ENCODE results near the gene GNG4. TPM values are rescaled to one million over a fixed set of nuclear protein-coding genes. Genes with fewer than 3 reads are reported as not detected.

Gene GNG4
- total RNA-seq, 2 experiments from 2014 or later: not detected

- H2AFZ ChIP-seq (ENCODE audit: low read length): no peak overlapping the region
- no peaks in the 10 kb centered on the region for H3K9me3 ChIP-seq (ENCODE audit: low read length)
- no peaks in the 10 kb centered on the region for H3K79me2 ChIP-seq (ENCODE audit: insufficient read depth, low read depth, low read length)
- H3K36me3 ChIP-seq (ENCODE audit: insufficient read depth, low read length): no peaks in the 10 kb centered on the region
- H3K4me3 ChIP-seq (ENCODE audit: low read depth, low read length, poor library complexity, severe bottlenecking): no peak overlapping the region
- TF ChIP-seq EZH2phosphoT487 (IDR thresholded peaks at IDR 0.05; ENCODE audit: borderline replicate concordance, low read depth, low read length): no peak
- TF ChIP-seq, protein P1, sequence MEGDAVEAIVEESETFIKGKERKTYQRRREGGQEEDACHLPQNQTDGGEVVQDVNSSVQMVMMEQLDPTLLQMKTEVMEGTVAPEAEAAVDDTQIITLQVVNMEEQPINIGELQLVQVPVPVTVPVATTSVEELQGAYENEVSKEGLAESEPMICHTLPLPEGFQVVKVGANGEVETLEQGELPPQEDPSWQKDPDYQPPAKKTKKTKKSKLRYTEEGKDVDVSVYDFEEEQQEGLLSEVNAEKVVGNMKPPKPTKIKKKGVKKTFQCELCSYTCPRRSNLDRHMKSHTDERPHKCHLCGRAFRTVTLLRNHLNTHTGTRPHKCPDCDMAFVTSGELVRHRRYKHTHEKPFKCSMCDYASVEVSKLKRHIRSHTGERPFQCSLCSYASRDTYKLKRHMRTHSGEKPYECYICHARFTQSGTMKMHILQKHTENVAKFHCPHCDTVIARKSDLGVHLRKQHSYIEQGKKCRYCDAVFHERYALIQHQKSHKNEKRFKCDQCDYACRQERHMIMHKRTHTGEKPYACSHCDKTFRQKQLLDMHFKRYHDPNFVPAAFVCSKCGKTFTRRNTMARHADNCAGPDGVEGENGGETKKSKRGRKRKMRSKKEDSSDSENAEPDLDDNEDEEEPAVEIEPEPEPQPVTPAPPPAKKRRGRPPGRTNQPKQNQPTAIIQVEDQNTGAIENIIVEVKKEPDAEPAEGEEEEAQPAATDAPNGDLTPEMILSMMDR (conservative IDR thresholded peaks at IDR 0.05; ENCODE audit: low read length): no peak
- no TSS peak for BruUV-seq (replicated peaks)
- H3K9me2 ChIP-seq (ENCODE audit: insufficient read depth, low read length): no peaks in the 10 kb centered on the region
- H4K20me1 ChIP-seq (ENCODE audit: insufficient read depth, low read length): no peaks in the 10 kb centered on the region
- ChIA-PET POLR2A (no interaction called here), CTCF (ENCODE audit: unreplicated experiment) (no interaction called here)
- H3K4me1 ChIP-seq (ENCODE audit: insufficient read depth, low read length, poor library complexity, severe bottlenecking): peaks cover 5% of the 10 kb centered on the region
- DNase-seq (ENCODE audit: low spot score): no peak
- no peak overlapping the region for H3K4me2 ChIP-seq (ENCODE audit: low read length)
- H3K27ac ChIP-seq (ENCODE audit: low read depth, low read length, poor library complexity, severe bottlenecking): no peak overlapping the region
- intact Hi-C loops (cut with micrococcal nuclease; ENCODE audit: unreplicated experiment): no loop called here
Measured at GRCh38 chr1:235510823-235511222, 138.8 kb downstream of the GNG4 start.

GRCh38 chr1:235507623-235508022 is 142.0 kb downstream of the GNG4 start:
- no peak overlapping the region for H3K4me3 ChIP-seq (ENCODE audit: low read depth, low read length, poor library complexity, severe bottlenecking)
- BruUV-seq (replicated peaks): no TSS peak

More at GRCh38 chr1:235507623-235508022, 142.0 kb downstream of the GNG4 start:
- Histone ChIP-seq H3K36me3 (ENCODE audit: insufficient read depth, low read length) (no peaks in the 10 kb centered on the region), H3K4me2 (ENCODE audit: low read length) (no peak overlapping the region), H3K79me2 (ENCODE audit: insufficient read depth, low read depth, low read length) (peaks cover 11% of the 10 kb centered on the region), H4K20me1 (ENCODE audit: insufficient read depth, low read length) (peaks cover 9% of the 10 kb centered on the region; the same call in 1 of the 2 replicates), H3K4me1 (ENCODE audit: insufficient read depth, low read length, poor library complexity, severe bottlenecking) (peaks cover 15% of the 10 kb centered on the region), H2AFZ (ENCODE audit: low read length) (no peak overlapping the region), H3K9me3 (ENCODE audit: low read length) (no peaks in the 10 kb centered on the region), H3K27ac (ENCODE audit: low read depth, low read length, poor library complexity, severe bottlenecking) (no peak overlapping the region), H3K9me2 (ENCODE audit: insufficient read depth, low read length) (no peaks in the 10 kb centered on the region)
- intact Hi-C loops (cut with micrococcal nuclease; ENCODE audit: unreplicated experiment): loop anchor here (10.0 kb wide), 2 partner anchors 647 to 1033 kb away; partner anchors contain the start of gene TARBP1
- POLR2A ChIA-PET: interaction anchor here (0.6 to 0.7 kb wide), 2 partner anchors 192 to 422 kb away, joined by 4 to 6 read pairs; no protein-coding TSS in a partner anchor
- DNase-seq (ENCODE audit: low spot score): no peak
- CTCF ChIA-PET (ENCODE audit: unreplicated experiment): no interaction called here
- TF ChIP-seq EZH2phosphoT487 (IDR thresholded peaks at IDR 0.05; ENCODE audit: borderline replicate concordance, low read depth, low read length): no peak
- TF ChIP-seq, protein P1 (conservative IDR thresholded peaks at IDR 0.05; ENCODE audit: low read length): no peak

All from OCI-LY7 (cell line).